ENCODE results near the gene NCS1.

DNA sequence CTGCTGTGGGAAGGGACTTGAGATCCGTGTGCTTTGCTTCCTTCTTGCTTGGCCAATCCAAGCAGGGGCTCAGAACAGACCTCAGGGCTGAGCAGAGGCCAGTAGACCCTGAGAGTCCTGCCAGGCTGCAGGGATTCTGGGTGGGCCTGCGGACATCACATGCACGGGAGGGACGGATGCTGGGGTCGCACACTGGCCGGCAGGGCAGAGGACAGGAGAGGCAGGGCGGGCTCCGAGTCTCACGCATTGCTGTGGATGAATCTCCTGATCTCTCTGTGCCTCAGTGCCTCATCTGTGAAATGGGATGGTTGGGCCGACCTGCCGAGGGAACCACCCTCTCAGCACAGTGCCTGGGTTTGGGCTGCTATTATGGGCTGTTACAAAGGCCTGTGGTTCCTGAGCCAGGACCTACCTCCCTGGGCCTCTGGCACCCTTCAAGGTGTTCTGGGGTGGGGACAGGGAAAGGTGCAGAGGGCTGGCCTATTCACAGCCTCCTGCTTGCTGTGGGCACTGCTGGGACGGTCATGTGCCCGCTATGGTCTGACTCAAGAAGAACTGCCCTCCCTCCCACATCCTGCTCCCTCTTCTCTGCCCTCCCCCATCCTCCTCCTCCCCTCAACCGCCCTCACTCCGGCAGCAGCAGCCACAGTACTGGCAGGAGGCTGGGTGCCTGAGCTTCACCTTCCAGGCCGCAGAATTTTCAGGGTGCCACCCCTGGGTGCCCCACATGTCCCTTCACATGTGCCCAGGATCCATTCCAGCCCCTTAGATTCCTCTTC is 43.3 kb downstream of the NCS1 start:
- TF ChIP-seq, protein P1, sequence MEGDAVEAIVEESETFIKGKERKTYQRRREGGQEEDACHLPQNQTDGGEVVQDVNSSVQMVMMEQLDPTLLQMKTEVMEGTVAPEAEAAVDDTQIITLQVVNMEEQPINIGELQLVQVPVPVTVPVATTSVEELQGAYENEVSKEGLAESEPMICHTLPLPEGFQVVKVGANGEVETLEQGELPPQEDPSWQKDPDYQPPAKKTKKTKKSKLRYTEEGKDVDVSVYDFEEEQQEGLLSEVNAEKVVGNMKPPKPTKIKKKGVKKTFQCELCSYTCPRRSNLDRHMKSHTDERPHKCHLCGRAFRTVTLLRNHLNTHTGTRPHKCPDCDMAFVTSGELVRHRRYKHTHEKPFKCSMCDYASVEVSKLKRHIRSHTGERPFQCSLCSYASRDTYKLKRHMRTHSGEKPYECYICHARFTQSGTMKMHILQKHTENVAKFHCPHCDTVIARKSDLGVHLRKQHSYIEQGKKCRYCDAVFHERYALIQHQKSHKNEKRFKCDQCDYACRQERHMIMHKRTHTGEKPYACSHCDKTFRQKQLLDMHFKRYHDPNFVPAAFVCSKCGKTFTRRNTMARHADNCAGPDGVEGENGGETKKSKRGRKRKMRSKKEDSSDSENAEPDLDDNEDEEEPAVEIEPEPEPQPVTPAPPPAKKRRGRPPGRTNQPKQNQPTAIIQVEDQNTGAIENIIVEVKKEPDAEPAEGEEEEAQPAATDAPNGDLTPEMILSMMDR (IDR thresholded peaks at IDR 0.05; ENCODE audit: low read depth, low read length) = no peak
- TF ChIP-seq EZH2phosphoT487 (IDR thresholded peaks at IDR 0.05; ENCODE audit: low read depth) = no peak
